Measurements from ENCODE around the gene OR10H4.

DNA sequence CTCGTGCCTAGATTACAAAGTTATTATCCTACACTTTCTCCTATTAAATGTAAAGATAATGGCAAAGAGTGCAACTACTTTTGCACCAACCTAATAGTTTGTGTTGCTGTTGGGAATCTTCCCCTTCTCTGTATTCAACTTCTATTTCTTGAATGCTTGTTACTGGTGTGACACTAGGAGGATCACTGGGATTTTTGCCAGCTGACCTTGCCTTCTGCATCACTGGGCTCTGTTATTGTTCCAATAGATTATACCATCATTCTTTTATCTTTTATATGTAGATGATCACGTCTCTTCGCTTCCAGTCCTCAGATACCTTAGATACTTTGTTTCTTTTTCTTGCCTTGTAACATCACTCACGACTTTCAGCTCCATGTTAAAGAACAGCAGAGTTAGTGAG is 3.5 kb upstream of the OR10H4 start:
- TF ChIP-seq, protein P1, sequence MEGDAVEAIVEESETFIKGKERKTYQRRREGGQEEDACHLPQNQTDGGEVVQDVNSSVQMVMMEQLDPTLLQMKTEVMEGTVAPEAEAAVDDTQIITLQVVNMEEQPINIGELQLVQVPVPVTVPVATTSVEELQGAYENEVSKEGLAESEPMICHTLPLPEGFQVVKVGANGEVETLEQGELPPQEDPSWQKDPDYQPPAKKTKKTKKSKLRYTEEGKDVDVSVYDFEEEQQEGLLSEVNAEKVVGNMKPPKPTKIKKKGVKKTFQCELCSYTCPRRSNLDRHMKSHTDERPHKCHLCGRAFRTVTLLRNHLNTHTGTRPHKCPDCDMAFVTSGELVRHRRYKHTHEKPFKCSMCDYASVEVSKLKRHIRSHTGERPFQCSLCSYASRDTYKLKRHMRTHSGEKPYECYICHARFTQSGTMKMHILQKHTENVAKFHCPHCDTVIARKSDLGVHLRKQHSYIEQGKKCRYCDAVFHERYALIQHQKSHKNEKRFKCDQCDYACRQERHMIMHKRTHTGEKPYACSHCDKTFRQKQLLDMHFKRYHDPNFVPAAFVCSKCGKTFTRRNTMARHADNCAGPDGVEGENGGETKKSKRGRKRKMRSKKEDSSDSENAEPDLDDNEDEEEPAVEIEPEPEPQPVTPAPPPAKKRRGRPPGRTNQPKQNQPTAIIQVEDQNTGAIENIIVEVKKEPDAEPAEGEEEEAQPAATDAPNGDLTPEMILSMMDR (conservative IDR thresholded peaks at IDR 0.05; ENCODE audit: low read depth in 2 of 2) = no peak
- TF ChIP-seq, protein P2, sequence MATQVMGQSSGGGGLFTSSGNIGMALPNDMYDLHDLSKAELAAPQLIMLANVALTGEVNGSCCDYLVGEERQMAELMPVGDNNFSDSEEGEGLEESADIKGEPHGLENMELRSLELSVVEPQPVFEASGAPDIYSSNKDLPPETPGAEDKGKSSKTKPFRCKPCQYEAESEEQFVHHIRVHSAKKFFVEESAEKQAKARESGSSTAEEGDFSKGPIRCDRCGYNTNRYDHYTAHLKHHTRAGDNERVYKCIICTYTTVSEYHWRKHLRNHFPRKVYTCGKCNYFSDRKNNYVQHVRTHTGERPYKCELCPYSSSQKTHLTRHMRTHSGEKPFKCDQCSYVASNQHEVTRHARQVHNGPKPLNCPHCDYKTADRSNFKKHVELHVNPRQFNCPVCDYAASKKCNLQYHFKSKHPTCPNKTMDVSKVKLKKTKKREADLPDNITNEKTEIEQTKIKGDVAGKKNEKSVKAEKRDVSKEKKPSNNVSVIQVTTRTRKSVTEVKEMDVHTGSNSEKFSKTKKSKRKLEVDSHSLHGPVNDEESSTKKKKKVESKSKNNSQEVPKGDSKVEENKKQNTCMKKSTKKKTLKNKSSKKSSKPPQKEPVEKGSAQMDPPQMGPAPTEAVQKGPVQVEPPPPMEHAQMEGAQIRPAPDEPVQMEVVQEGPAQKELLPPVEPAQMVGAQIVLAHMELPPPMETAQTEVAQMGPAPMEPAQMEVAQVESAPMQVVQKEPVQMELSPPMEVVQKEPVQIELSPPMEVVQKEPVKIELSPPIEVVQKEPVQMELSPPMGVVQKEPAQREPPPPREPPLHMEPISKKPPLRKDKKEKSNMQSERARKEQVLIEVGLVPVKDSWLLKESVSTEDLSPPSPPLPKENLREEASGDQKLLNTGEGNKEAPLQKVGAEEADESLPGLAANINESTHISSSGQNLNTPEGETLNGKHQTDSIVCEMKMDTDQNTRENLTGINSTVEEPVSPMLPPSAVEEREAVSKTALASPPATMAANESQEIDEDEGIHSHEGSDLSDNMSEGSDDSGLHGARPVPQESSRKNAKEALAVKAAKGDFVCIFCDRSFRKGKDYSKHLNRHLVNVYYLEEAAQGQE (IDR thresholded peaks at IDR 0.05; ENCODE audit: unreplicated experiment) = no peak
- no peak for TF ChIP-seq JUNB (IDR thresholded peaks at IDR 0.05; ENCODE audit: unreplicated experiment)
- no peak for TF ChIP-seq EZH2phosphoT487 (IDR thresholded peaks at IDR 0.05; ENCODE audit: unreplicated experiment)
- TF ChIP-seq EZH2 (IDR thresholded peaks at IDR 0.05; ENCODE audit: low read depth, unreplicated experiment) = no peak
- TF ChIP-seq POLR2AphosphoS5 (IDR thresholded peaks at IDR 0.05; ENCODE audit: low read depth) = no peak
- TF ChIP-seq CREB1 (CRISPR knock-in tag; IDR thresholded peaks at IDR 0.05; ENCODE audit: low read depth) = no peak
